Measurements from ENCODE around the gene KIF1B. TPM values are rescaled to one million over a fixed set of nuclear protein-coding genes. Genes with fewer than 3 reads are reported as not detected.
A peak's percentile ranks its signal among the peaks of the same experiment; 100 is the strongest.

Gene KIF1B
- total and polyA plus RNA-seq, 9 of the 15 experiments (the other 6 are each of a cell fraction or from before 2014, with no cell fraction given), result 2.8 to 19.8 (median 11.9) TPM

DNA sequence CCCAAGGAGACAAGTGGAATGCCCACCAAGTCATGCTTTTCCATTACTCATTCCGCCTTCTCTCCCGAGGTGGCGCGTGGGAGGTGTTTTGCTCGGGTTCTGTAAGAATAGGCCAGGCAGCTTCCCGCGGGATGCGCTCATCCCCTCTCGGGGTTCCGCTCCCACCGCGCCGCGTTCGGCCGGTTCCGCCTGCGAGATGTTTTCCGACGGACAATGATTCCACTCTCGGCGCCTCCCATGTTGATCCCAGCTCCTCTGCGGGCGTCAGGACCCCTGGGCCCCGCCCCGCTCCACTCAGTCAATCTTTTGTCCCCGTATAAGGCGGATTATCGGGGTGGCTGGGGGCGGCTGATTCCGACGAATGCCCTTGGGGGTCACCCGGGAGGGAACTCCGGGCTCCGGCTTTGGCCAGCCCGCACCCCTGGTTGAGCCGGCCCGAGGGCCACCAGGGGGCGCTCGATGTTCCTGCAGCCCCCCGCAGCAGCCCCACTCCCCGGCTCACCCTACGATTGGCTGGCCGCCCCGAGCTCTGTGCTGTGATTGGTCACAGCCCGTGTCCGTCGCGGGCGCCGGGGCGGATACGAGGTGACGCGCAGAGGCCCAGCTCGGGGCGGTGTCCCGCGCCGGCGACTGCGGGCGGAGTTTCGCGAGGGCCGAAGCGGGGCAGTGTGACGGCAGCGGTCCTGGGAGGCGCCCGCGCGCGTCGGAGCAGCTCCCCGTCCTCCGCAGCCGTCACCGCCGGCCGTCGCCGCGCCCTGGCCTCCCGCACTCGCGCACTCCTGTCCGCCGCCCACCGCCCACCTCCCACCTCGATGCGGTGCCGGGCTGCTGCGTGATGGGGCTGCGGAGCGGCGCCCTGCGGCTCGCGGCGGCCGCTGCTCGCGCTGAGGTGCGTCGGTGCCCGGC is at the start of gene KIF1B (continued):
- TF ChIP-seq, protein P1, sequence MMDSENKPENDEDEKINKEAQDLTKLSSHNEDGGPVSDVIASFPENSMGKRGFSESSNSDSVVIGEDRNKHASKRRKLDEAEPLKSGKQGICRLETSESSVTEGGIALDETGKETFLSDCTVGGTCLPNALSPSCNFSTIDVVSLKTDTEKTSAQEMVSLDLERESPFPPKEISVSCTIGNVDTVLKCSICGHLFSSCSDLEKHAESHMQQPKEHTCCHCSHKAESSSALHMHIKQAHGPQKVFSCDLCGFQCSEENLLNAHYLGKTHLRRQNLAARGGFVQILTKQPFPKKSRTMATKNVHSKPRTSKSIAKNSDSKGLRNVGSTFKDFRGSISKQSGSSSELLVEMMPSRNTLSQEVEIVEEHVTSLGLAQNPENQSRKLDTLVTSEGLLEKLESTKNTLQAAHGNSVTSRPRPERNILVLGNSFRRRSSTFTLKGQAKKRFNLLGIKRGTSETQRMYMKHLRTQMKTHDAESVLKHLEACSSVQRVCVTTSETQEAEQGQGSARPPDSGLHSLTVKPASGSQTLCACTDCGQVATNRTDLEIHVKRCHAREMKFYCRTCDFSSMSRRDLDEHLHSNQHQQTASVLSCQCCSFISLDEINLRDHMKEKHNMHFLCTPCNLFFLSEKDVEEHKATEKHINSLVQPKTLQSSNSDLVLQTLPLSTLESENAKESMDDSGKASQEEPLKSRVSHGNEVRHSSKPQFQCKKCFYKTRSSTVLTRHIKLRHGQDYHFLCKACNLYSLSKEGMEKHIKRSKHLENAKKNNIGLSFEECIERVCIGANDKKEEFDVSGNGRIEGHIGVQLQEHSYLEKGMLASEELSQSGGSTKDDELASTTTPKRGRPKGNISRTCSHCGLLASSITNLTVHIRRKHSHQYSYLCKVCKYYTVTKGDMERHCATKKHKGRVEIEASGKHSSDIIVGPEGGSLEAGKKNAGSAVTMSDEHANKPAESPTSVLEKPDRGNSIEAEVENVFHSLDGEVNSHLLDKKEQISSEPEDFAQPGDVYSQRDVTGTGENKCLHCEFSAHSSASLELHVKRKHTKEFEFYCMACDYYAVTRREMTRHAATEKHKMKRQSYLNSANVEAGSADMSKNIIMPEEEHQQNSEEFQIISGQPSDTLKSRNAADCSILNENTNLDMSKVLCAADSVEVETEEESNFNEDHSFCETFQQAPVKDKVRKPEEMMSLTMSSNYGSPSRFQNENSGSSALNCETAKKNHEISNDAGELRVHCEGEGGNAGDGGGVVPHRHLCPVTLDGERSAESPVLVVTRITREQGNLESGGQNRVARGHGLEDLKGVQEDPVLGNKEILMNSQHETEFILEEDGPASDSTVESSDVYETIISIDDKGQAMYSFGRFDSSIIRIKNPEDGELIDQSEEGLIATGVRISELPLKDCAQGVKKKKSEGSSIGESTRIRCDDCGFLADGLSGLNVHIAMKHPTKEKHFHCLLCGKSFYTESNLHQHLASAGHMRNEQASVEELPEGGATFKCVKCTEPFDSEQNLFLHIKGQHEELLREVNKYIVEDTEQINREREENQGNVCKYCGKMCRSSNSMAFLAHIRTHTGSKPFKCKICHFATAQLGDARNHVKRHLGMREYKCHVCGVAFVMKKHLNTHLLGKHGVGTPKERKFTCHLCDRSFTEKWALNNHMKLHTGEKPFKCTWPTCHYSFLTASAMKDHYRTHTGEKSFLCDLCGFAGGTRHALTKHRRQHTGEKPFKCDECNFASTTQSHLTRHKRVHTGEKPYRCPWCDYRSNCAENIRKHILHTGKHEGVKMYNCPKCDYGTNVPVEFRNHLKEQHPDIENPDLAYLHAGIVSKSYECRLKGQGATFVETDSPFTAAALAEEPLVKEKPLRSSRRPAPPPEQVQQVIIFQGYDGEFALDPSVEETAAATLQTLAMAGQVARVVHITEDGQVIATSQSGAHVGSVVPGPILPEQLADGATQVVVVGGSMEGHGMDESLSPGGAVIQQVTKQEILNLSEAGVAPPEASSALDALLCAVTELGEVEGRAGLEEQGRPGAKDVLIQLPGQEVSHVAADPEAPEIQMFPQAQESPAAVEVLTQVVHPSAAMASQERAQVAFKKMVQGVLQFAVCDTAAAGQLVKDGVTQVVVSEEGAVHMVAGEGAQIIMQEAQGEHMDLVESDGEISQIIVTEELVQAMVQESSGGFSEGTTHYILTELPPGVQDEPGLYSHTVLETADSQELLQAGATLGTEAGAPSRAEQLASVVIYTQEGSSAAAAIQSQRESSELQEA (IDR thresholded peaks at IDR 0.05; ENCODE audit: low read depth), result no peak
- TF ChIP-seq LCOR (CRISPR knock-in tag; IDR thresholded peaks at IDR 0.05), result peak; percentile 84; the same call in 1 of the 2 replicates
- TF ChIP-seq SMARCC2 (IDR thresholded peaks at IDR 0.05; ENCODE audit: low read depth), result no peak; the same call in 1 of the 2 replicates
- 0 out of 2 replicates have a peak, but pooled peaks have one; percentile 25 for TF ChIP-seq FOXK1 (CRISPR knock-in tag; IDR thresholded peaks at IDR 0.05; ENCODE audit: borderline replicate concordance)
- TF ChIP-seq CBX3 (IDR thresholded peaks at IDR 0.05; ENCODE audit: borderline replicate concordance in 1 of 2, low read length in 2 of 2), result no peak; a peak in 1 of 3 replicates
- peak; percentile 50 for TF ChIP-seq E2F8 (IDR thresholded peaks at IDR 0.05; ENCODE audit: low read depth, partially characterized antibody)
- peak; percentile 90 for TF ChIP-seq HDAC2 (IDR thresholded peaks at IDR 0.05)
- no peak for TF ChIP-seq TAF9B (IDR thresholded peaks at IDR 0.05; ENCODE audit: partially characterized antibody)
- TF ChIP-seq CEBPB (tag; IDR thresholded peaks at IDR 0.05), result no peak
- no peak for TF ChIP-seq ZBTB8A (IDR thresholded peaks at IDR 0.05; ENCODE audit: partially characterized antibody)
- TF ChIP-seq ZNF75A (CRISPR knock-in tag; IDR thresholded peaks at IDR 0.05), result no peak
- TF ChIP-seq NR2F6 (CRISPR knock-in tag; IDR thresholded peaks at IDR 0.05), result no peak
- TF ChIP-seq, protein P2, sequence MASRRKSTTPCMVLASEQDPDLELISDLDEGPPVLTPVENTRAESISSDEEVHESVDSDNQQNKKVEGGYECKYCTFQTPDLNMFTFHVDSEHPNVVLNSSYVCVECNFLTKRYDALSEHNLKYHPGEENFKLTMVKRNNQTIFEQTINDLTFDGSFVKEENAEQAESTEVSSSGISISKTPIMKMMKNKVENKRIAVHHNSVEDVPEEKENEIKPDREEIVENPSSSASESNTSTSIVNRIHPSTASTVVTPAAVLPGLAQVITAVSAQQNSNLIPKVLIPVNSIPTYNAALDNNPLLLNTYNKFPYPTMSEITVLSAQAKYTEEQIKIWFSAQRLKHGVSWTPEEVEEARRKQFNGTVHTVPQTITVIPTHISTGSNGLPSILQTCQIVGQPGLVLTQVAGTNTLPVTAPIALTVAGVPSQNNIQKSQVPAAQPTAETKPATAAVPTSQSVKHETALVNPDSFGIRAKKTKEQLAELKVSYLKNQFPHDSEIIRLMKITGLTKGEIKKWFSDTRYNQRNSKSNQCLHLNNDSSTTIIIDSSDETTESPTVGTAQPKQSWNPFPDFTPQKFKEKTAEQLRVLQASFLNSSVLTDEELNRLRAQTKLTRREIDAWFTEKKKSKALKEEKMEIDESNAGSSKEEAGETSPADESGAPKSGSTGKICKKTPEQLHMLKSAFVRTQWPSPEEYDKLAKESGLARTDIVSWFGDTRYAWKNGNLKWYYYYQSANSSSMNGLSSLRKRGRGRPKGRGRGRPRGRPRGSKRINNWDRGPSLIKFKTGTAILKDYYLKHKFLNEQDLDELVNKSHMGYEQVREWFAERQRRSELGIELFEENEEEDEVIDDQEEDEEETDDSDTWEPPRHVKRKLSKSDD (conservative IDR thresholded peaks at IDR 0.05; ENCODE audit: low read length), result no peak
